ENCODE results near the gene VMO1. TPM values are rescaled to one million over a fixed set of nuclear protein-coding genes. Genes with fewer than 3 reads are reported as not detected.
"Not testable (repeated sequence)": the region's sequence is repeated elsewhere in the genome, so short reads cannot be mapped to it uniquely, and the experiment has no call there.

VMO1 gene
- 3.9 TPM for total RNA-seq

- DNase-seq (ENCODE audit: low spot score) = no peak
These were observed at the start of gene VMO1 for GRCh38 chr17:4786106-4786511. VMO1 (minus strand) TSS chr17:4786364; CDS start chr17:4786352, 12 bp downstream.

- DNase-seq (ENCODE audit: low spot score) = no peak
These were observed 48.5 kb upstream of the VMO1 start for GRCh38 chr17:4834681-4835020.

- peak; percentile 30 for DNase-seq (ENCODE audit: low spot score)
These were observed 47.9 kb upstream of the VMO1 start for GRCh38 chr17:4833941-4834680.

GRCh38 chr17:4833178-4833940 lies 47.2 kb upstream of the VMO1 start, which contains the start of gene MINK1:
MINK1 (plus strand) TSS chr17:4833340; CDS start chr17:4833584, 244 bp downstream.
- DNase-seq (ENCODE audit: low spot score) = peak; percentile 89

GRCh38 chr17:4832829-4833177 lies 46.6 kb upstream of the VMO1 start:
- not testable (repeated sequence) for DNase-seq (ENCODE audit: low spot score)

GRCh38 chr17:4827399-4827798 lies 41.2 kb upstream of the VMO1 start:
- no peak for DNase-seq (ENCODE audit: low spot score)

GRCh38 chr17:4823373-4824089 lies 37.4 kb upstream of the VMO1 start:
- DNase-seq (ENCODE audit: low spot score) = no peak

- no peak for DNase-seq (ENCODE audit: low spot score)
These were observed 36.7 kb upstream of the VMO1 start for GRCh38 chr17:4822835-4823234.

GRCh38 chr17:4818276-4818675 lies 32.1 kb upstream of the VMO1 start:
- no peak for DNase-seq (ENCODE audit: low spot score)

- no peak for DNase-seq (ENCODE audit: low spot score)
These were observed 30.7 kb upstream of the VMO1 start for GRCh38 chr17:4816826-4817225.

GRCh38 chr17:4815043-4815675 lies 29.0 kb upstream of the VMO1 start:
- no peak for DNase-seq (ENCODE audit: low spot score)

GRCh38 chr17:4812690-4813089 lies 26.5 kb upstream of the VMO1 start:
- no peak for DNase-seq (ENCODE audit: low spot score)

- no peak for DNase-seq (ENCODE audit: low spot score)
These were observed 25.3 kb upstream of the VMO1 start for GRCh38 chr17:4811471-4811870.

- no peak for DNase-seq (ENCODE audit: low spot score)
These were observed 24.6 kb upstream of the VMO1 start for GRCh38 chr17:4810696-4811290.

- peak; percentile 35 for DNase-seq (ENCODE audit: low spot score)
These were observed 22.2 kb upstream of the VMO1 start for GRCh38 chr17:4808378-4808767.

- DNase-seq (ENCODE audit: low spot score) = no peak
These were observed 21.6 kb upstream of the VMO1 start for GRCh38 chr17:4807605-4808377.

- DNase-seq (ENCODE audit: low spot score) = peak; percentile 82
These were observed 20.8 kb upstream of the VMO1 start, which contains the start of gene PLD2 for GRCh38 chr17:4806777-4807604. PLD2 (plus strand) TSS chr17:4807152; CDS start chr17:4807773, 621 bp downstream.

- DNase-seq (ENCODE audit: low spot score) = no peak
These were observed 20.3 kb upstream of the VMO1 start for GRCh38 chr17:4806456-4806776.

GRCh38 chr17:4802228-4802627 lies 16.1 kb upstream of the VMO1 start, which contains the start of gene C17orf114:
C17orf114 (minus strand) TSS chr17:4802328.
- DNase-seq (ENCODE audit: low spot score) = no peak

All from mucosa of gallbladder (tissue), 1 donor.